MCF 10A (cell line): Measurements from ENCODE around the gene CASP2. TPM values are rescaled to one million over a fixed set of nuclear protein-coding genes. Genes with fewer than 3 reads are reported as not detected.

ENCODE experiments used
- BruUV-seq: library from RNA; stranded (reverse); fragments of 400-500 nt; replicated peaks from 2 replicates; lab custom pipeline; 2021; lab: Mats Ljungman, UMichigan
- CTCF ChIA-PET: fragments of 300-600 bp; sonication (Branson Sonifier 250); formaldehyde crosslinking; extraction: SDS; loops from one replicate; lab custom pipeline; 2021; ENCODE audit warnings: antibody characterized with exemption, inconsistent platforms; lab: Yijun Ruan, JAX
- POLR2A ChIA-PET: fragments of 300-600, 350-650 bp; sonication (Branson Sonifier 250); formaldehyde crosslinking; extraction: SDS; loops from one replicate; lab custom pipeline; 2020; ENCODE audit warnings: antibody characterized with exemption, inconsistent platforms; lab: Yijun Ruan, JAX
- DNase-seq: peaks from one replicate; pipeline ENCODE4 v3.0.0-alpha.2; 2018; ENCODE audit not compliant: unreplicated experiment
- H3K27ac Mint-ChIP-seq: one replicate; pipeline ENCODE4 v1.8.0; 2022; ENCODE audit warnings: mild to moderate bottlenecking, low read depth, mixed read lengths; ENCODE audit not compliant: unreplicated experiment
- H3K27me3 Mint-ChIP-seq: one replicate; pipeline ENCODE4 v1.8.0; 2022; ENCODE audit warnings: mixed read lengths; ENCODE audit not compliant: insufficient read depth, unreplicated experiment
- H3K36me3 Mint-ChIP-seq: one replicate; pipeline ENCODE4 v1.8.0; 2022; ENCODE audit warnings: mild to moderate bottlenecking, moderate library complexity, mixed read lengths; ENCODE audit not compliant: insufficient read depth, unreplicated experiment
- H3K4me1 Mint-ChIP-seq: one replicate; pipeline ENCODE4 v1.8.0; 2022; ENCODE audit warnings: mixed read lengths; ENCODE audit not compliant: insufficient read depth, unreplicated experiment
- H3K4me3 Mint-ChIP-seq: one replicate; pipeline ENCODE4 v1.8.0; 2022; ENCODE audit warnings: mild to moderate bottlenecking, moderate library complexity, mixed read lengths; ENCODE audit not compliant: unreplicated experiment
- H3K9me3 Mint-ChIP-seq: one replicate; pipeline ENCODE4 v1.8.0; 2022; ENCODE audit warnings: mixed read lengths; ENCODE audit not compliant: unreplicated experiment
- intact Hi-C: fragments of 100-400 bp; cut with micrococcal nuclease; formaldehyde crosslinking; loops from 2 replicates; pipeline ENCODE4 v1.14.1; 2022
- total RNA-seq: library from RNA; stranded (reverse); gene quantifications from 2 replicates; pipeline ENCODE4 v1.2.3, GENCODE V29; 2022
- TF ChIP-seq, protein P1 (sequence below): fragments of 200-600 bp; IDR thresholded peaks from one replicate; pipeline ENCODE4 v1.8.0; 2022; ENCODE audit warnings: antibody characterized with exemption, mild to moderate bottlenecking; ENCODE audit not compliant: unreplicated experiment

The CASP2 gene
- total RNA-seq, 1 experiment from 2014 or later, result 15.1 TPM

DNA sequence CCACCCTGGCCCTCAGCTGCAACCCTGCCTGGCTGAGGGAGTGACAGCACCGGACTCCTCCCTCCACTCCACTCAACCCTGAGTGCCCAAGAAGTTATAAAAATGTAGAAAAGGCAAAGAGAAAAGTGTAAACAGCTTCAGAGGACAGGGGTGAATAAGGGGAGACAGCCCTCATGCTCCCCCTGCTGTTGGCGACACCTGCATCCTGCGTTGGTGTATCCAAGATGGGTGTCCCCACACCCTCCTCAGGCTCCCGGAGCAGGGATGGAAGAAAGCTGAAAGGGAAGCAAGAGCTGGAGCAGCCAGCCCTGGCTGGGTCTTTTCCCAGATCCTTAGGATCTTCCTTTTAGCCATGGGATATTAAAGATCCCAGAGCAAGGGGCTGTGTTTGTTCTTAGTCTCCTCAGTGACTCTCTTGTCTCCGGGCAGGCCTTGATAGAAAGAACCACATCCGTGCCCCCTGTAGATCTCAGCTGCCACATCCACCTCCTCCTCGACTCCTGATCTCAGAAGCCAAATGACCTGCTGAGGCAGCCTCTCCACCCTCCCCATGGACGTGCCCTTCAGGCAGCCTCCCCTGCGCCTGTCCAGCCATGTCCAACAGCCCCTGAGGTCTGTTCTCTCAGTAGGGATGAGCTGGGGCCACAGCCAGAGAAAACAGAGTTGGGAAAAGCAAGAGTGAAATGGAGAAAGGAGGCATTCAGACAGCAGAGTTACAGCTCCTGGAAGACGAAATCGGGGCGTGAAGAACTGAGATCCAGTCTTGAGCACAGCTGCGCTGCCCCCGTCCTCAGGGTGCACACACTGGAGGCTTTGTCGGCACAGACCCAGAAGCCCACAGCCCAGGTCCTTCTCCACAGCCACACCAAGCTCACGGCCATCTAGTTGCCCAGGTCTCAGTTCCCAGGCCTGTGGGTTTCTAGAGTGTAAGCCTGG, 67.6 kb downstream of the CASP2 start:
- DNase-seq, result no peak
- H3K4me1 Mint-ChIP-seq, result no peaks in the 10 kb centered on the region
- H3K9me3 Mint-ChIP-seq, result no peaks in the 10 kb centered on the region
- BruUV-seq, result no TSS peak
- intact Hi-C loops, result no loop called here
- H3K27me3 Mint-ChIP-seq, result peaks cover 20% of the 10 kb centered on the region
- ChIA-PET CTCF (interaction anchor here (1.2 to 1.4 kb wide), 2 partner anchors 13 to 24 kb away, joined by 3 to 6 read pairs; no protein-coding TSS in a partner anchor), POLR2A (no interaction called here)
- H3K4me3 Mint-ChIP-seq, result no peak overlapping the region
- TF ChIP-seq, protein P1, sequence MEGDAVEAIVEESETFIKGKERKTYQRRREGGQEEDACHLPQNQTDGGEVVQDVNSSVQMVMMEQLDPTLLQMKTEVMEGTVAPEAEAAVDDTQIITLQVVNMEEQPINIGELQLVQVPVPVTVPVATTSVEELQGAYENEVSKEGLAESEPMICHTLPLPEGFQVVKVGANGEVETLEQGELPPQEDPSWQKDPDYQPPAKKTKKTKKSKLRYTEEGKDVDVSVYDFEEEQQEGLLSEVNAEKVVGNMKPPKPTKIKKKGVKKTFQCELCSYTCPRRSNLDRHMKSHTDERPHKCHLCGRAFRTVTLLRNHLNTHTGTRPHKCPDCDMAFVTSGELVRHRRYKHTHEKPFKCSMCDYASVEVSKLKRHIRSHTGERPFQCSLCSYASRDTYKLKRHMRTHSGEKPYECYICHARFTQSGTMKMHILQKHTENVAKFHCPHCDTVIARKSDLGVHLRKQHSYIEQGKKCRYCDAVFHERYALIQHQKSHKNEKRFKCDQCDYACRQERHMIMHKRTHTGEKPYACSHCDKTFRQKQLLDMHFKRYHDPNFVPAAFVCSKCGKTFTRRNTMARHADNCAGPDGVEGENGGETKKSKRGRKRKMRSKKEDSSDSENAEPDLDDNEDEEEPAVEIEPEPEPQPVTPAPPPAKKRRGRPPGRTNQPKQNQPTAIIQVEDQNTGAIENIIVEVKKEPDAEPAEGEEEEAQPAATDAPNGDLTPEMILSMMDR, result peak; percentile 9
- H3K36me3 Mint-ChIP-seq, result no peaks in the 10 kb centered on the region
- no peak overlapping the region for H3K27ac Mint-ChIP-seq

DNA sequence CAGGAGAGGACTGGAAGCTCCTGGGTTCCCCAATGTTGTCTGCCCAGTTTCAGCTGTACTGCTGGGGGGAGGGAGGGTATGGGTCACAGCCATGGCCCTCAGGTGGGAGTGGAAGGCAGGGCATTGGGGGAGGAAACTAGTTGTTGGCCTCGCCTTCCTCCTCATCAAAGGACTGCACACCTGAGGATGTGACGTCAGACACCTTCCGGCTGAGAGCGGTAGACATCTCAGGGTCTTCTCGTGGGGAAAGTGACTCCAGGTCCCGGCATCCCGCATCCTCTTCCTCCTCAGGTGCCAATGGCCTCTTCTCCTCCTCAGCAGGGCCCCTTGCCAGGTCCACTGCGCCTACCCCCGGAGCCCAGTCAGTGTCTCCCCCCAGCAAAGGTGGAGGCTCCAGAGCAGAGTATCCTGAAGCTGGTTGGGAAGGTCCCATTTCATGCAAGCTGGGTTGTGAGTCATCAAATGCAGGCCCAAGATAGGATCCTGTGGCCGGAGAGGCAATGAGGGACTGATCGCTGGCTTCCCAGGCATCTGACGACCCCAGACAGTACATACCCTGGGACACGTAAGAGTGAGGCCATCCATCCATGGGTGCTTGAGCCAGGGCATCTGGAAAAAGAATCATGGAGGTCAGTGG, 68.4 kb downstream of the CASP2 start:
- ChIA-PET CTCF (interaction anchor here (1.2 to 1.4 kb wide), 2 partner anchors 13 to 23 kb away, joined by 3 to 6 read pairs; no protein-coding TSS in a partner anchor), POLR2A (no interaction called here)
- Mint-ChIP-seq H3K9me3 (no peaks in the 10 kb centered on the region), H3K27me3 (peaks cover 29% of the 10 kb centered on the region), H3K36me3 (no peaks in the 10 kb centered on the region), H3K27ac (no peak overlapping the region), H3K4me3 (no peak overlapping the region), H3K4me1 (no peaks in the 10 kb centered on the region)
- TF ChIP-seq, protein P1, result no peak
- no TSS peak for BruUV-seq
- DNase-seq, result no peak
- intact Hi-C loops, result no loop called here

Other genes with a start within 250 kb of the CASP2 start
- not detected in 2 replicates for gene OR6V1, start 236.0 kb upstream of the CASP2 start, total RNA-seq
- not detected in 2 replicates for gene PIP, start 156.3 kb upstream of the CASP2 start, total RNA-seq
- gene TAS2R39, start 104.9 kb upstream of the CASP2 start, total RNA-seq, result not detected in 2 replicates
- not detected in 2 replicates for gene TAS2R40, start 66.3 kb upstream of the CASP2 start, total RNA-seq
- gene GSTK1, start 24.9 kb upstream of the CASP2 start, total RNA-seq, result 69.7 and 79.9 TPM in 2 replicates
- 8.1 and 9.2 TPM in 2 replicates for gene TMEM139, start 3.4 kb upstream of the CASP2 start, total RNA-seq
- gene CLCN1, start 27.8 kb downstream of the CASP2 start, total RNA-seq, result not detected in 2 replicates
- 0.19 and 0.25 TPM in 2 replicates for gene FAM131B, start 74.4 kb downstream of the CASP2 start, total RNA-seq
- 168 and 260 TPM in 2 replicates for gene ZYX, start 93.0 kb downstream of the CASP2 start, total RNA-seq
- 0.89 and 1.2 TPM in 2 replicates for gene EPHA1, start 120.5 kb downstream of the CASP2 start, total RNA-seq
- not detected in 2 replicates for gene TAS2R60, start 155.1 kb downstream of the CASP2 start, total RNA-seq
- not detected in 2 replicates for gene TAS2R41, start 189.5 kb downstream of the CASP2 start, total RNA-seq